Ramos (cell line): ENCODE results near the gene CACNA2D3.
"Not testable (repeated sequence)": the region's sequence is repeated elsewhere in the genome, so short reads cannot be mapped to it uniquely, and the experiment has no call there.

ENCODE experiments used
- in situ Hi-C: fragments of 300-500 bp; cut with MboI; formaldehyde crosslinking; loops from one replicate; pipeline ENCODE4 v1.14.3; 2022; ENCODE audit warnings: low sequenced_read_pairs; ENCODE audit not compliant: unreplicated experiment

The CACNA2D3 gene

DNA sequence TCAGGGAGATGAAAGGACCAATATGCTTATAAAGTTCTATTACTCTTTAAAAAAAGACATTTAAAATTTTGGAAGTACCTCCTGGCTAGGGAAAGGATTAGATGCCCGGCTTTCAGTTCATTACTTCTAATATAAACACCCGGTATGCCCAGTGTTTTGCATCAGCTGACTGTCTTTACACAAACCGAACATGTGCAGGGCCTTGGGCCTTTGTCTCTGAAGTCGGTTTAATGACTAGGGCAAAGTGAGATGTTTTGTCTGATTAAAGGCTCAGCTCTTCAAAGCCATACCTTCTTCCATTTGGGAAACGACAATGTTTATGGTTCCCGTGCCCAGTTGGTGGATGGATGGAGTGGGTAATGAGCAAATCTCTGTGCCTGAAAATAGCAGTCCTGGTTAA is 984.8 kb downstream of the CACNA2D3 start:
- in situ Hi-C loops: no loop called here

DNA sequence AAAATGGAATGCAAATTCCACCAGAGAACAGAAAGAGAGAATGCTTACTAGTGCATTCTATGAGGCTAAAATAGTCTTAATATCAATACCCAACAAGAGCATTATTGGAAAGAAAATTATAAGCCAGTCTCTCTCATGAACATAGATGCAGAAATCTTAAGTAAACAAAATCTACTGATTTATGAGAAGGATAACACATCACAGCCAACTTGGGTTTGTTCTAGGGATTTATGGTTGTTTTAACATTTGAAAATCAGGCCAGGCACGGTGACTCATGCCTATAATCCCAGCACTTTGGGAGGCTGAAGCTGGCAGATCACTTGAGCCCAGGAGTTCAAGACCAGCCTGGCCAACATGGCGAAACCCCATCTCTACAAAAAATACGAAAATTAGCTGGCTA is 989.6 kb downstream of the CACNA2D3 start:
- in situ Hi-C loops: not testable (repeated sequence)

DNA sequence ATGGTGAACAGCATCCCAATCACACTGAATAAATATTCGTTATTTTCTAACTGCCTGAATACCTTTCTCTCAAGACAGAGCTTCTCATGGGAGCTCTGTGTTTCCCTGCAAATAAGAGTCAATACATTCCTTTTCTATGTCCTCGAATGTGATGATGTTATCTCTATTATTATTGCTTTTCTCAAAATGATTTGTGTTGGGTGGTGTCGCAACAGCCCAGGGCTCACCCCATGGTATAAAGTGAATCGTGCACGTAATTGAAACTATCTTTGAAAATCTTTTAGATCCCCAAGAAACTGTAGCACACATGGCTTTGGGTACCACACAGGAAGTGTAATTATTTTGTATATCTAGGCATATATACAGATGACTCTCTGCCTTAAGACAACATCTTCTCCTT is 996.1 kb downstream of the CACNA2D3 start:
- in situ Hi-C loops: no loop called here

DNA sequence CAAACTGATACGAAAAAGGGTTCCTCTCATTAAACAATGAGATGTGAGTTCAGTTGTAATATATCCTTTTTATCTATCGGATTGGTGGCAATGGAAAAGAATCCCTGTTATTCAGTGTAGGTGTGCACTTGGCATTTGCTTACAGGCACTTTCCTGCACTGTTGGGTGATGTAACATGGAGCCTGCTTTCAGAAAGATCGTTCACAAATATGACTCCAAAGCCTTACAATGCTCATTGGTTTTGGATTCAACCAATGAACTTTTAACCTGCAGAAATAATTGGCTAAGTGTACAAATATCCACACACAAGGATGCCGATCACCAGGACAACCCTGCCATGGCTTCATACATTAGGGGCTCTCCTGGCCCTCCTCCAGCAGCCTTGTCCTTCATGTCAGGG is 996.9 kb downstream of the CACNA2D3 start:
- in situ Hi-C loops: no loop called here

DNA sequence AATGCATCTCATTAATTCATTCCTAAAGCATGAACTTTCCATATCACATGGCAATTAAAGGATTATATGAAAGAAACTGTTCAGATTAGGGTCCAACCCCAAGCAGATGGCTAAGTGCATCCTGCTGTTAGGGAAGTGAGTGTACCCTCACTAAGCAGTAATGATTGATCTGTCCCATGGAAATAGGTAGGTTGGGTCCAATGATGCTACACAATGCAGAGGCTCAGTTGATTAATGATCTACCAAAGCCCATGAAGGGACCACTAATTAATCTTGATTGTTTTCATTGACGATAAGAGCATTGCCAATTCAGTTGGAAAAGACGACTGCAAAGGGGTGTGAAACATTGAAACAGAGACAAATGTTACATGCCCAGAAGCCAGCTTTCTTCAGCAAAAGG is 1000.0 kb downstream of the CACNA2D3 start:
- in situ Hi-C loops: no loop called here
